ENCODE measurements around the gene KLHDC8A. TPM values are rescaled to one million over a fixed set of nuclear protein-coding genes. Genes with fewer than 3 reads are reported as not detected.

KLHDC8A gene
- total RNA-seq, 3 donors from 2014 or later: 0.17 to 1.8 (median 0.78) TPM

- H3K9me3 ChIP-seq: no peaks in the 10 kb centered on the region
- no peak overlapping the region for H3K4me3 ChIP-seq
- no peaks in the 10 kb centered on the region for H3K36me3 ChIP-seq (ENCODE audit: low read depth)
- peaks cover 13% of the 10 kb centered on the region for H3K4me1 ChIP-seq (ENCODE audit: low read depth)
- DNase-seq (no peak), ATAC-seq (no peak)
- TF ChIP-seq CTCF (IDR thresholded peaks at IDR 0.05): no peak
- intact Hi-C loops (cut with DNase I, micrococcal nuclease): loop anchor here in 1 of 2 donors (5.0 kb wide), 1 partner anchor 134 kb away; no protein-coding TSS in a partner anchor
These were observed 3.5 kb downstream of the KLHDC8A start for GRCh38 chr1:205353191-205353590.

GRCh38 chr1:205351984-205352713 is 4.6 kb downstream of the KLHDC8A start:
- no peaks in the 10 kb centered on the region for H3K36me3 ChIP-seq (ENCODE audit: low read depth)
- H3K4me3 ChIP-seq: no peak overlapping the region
- no peaks in the 10 kb centered on the region for H3K9me3 ChIP-seq
- H3K4me1 ChIP-seq (ENCODE audit: low read depth): peaks cover 13% of the 10 kb centered on the region
- peak; percentile 78 for ATAC-seq
- TF ChIP-seq CTCF (IDR thresholded peaks at IDR 0.05): no peak
- peak; percentile 78 to 80 (median 80) for DNase-seq
- intact Hi-C loops (cut with DNase I, micrococcal nuclease): loop anchor here in 1 of 2 donors (5.0 kb wide), 1 partner anchor 135 kb away; no protein-coding TSS in a partner anchor

- H3K9me3 ChIP-seq: no peaks in the 10 kb centered on the region
- H3K36me3 ChIP-seq (ENCODE audit: low read depth): no peaks in the 10 kb centered on the region
- DNase-seq (no peak), ATAC-seq (no peak)
- intact Hi-C loops (cut with DNase I, micrococcal nuclease): loop anchor here in 1 of 2 donors (5.0 kb wide), 1 partner anchor 137 kb away; no protein-coding TSS in a partner anchor
- H3K4me3 ChIP-seq: no peak overlapping the region
- no peak for TF ChIP-seq CTCF (IDR thresholded peaks at IDR 0.05)
- peaks cover 13% of the 10 kb centered on the region for H3K4me1 ChIP-seq (ENCODE audit: low read depth)
These were observed 6.0 kb downstream of the KLHDC8A start for GRCh38 chr1:205350691-205351141.

GRCh38 chr1:205350124-205350523 is 6.6 kb downstream of the KLHDC8A start:
- intact Hi-C loops (cut with DNase I, micrococcal nuclease): loop anchor here in 1 of 2 donors (5.0 kb wide), 1 partner anchor 137 kb away; no protein-coding TSS in a partner anchor
- no peak for DNase-seq
- H3K4me1 ChIP-seq (ENCODE audit: low read depth): peaks cover 9% of the 10 kb centered on the region

More at GRCh38 chr1:205350124-205350523, 6.6 kb downstream of the KLHDC8A start:
- no peak for ATAC-seq
- TF ChIP-seq CTCF (IDR thresholded peaks at IDR 0.05): no peak
- H3K36me3 ChIP-seq (ENCODE audit: low read depth): no peaks in the 10 kb centered on the region
- H3K4me3 ChIP-seq: no peak overlapping the region
- no peaks in the 10 kb centered on the region for H3K9me3 ChIP-seq
